Ovary (tissue), 1 donor: ENCODE measurements around the gene SPACA4.

Experiments used
- EP300 ChIP-seq: sonication (generic); formaldehyde crosslinking; IDR thresholded peaks from one replicate; pipeline ENCODE4 v1.6.1; 2017; ENCODE audit warnings: antibody characterized with exemption
- POLR2A ChIP-seq: fragments of 450-650 bp; IDR thresholded peaks from one replicate; pipeline ENCODE4 v1.6.1; 2017; ENCODE audit warnings: antibody characterized with exemption, mild to moderate bottlenecking, moderate library complexity

DNA sequence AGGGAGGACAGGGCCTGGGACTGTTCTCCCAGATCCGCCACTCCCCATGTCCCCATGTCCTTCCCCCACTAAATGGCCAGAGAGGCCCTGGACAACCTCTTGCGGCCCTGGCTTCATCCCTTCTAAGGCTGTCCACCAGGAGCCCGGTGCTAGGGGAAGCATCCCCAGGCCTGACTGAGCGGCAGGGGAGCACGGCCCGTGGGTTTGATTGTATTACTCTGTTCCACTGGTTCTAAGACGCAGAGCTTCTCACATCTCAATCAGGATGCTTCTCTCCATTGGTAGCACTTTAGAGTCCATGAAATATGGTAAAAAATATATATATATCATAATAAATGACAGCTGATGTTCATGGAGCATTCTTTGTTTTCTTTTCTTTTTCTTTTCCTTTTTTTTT lies 815 bp downstream of the SPACA4 start:
- TF ChIP-seq EP300, result no peak
- TF ChIP-seq POLR2A, result no peak
